HG02884 (cell line): ENCODE data around the gene CCL22.
"Not testable (repeated sequence)": the region's sequence is repeated elsewhere in the genome, so short reads cannot be mapped to it uniquely, and the experiment has no call there.

Experiments
- ATAC-seq: cut with Tn5 transposase; IDR thresholded peaks from one replicate; pipeline ENCODE4 v1.9.1; 2021; ENCODE audit warnings: mild to moderate bottlenecking, moderate library complexity; ENCODE audit not compliant: unreplicated experiment

CCL22 gene

DNA sequence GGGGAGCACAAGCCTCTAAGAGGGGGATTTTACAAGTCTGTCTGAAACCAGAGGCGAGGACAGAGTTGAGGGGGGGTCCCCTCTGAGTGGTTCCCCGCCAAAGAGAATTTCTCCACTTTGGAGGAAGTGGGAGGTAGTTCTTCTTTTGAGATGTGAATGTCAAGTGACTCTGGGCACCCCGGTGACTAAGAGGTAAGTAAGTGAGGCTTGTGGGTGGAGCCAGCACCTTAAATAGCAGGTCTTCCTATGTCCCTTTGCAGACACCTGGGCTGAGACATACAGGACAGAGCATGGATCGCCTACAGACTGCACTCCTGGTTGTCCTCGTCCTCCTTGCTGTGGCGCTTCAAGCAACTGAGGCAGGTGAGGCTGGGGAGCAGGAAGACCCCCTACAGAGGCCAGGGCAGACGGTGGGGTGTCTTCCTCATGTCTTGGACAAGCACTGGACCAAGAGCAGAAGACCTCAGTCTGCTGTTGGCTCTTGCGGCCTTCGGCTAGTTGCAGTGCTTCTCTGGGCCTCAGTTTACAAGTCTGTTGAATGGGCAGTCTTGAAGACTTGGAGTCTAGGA, at the start of gene CCL22:
Gene CCL22 (plus strand): TSS at position 257 of the 569 bp plus-strand sequence. CDS start 34 bp downstream, at position 291.
- ATAC-seq, result peak; percentile 48

GRCh38 chr16:57310801-57311200, 47.8 kb upstream of the CCL22 start:
- ATAC-seq, result no peak

- no peak for ATAC-seq
These were observed 45.1 kb upstream of the CCL22 start for GRCh38 chr16:57313509-57313908.

DNA sequence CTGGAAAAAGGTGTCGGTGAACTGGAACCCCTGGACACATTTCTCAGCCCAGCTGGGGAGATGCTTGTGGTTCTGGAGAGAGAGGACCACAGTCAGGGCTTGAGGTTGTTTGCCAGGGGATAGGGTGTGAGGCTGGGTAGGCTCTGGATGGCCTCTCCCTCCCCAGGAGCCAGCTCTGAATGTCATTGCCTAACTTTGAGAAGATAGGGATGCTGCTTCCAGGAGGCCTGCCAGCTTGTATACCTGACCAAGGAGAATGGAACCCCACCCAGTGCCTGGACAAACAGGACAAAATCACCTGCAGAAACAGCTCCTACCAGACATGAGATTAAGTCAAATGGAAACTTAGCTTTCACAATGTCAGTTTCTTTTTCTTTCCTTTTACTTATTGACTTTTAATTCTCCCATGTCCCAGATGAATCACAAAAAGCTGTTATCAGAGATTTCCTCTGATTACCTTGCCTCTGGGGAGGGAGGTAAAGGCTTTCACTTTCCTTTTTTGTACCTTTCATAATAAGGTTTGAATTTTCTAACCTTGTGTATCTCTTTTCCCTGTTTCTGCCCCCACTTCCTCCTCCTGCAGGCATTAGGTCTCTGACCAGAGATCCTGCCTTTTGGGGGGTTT, 44.3 kb upstream of the CCL22 start:
- no peak for ATAC-seq

DNA sequence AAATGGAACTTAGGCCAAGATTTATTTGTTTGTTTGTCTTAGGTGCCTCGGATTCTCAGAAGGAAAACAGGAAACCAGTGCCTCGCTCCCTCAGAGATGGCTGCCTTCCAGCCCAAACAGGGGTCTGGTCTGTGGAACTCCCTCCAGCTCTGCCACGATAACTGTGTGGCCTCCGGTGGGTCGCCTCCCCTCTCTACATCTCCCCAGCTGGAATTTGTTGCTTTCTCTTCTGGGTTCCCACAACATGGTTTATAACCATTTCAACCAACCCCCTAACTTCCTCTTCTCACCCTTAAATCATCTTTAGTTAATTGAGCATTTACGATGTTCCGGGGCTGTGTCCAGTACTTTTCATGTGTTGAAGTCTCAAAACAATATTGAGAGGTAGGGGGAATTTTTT, 43.2 kb upstream of the CCL22 start:
- no peak for ATAC-seq

DNA sequence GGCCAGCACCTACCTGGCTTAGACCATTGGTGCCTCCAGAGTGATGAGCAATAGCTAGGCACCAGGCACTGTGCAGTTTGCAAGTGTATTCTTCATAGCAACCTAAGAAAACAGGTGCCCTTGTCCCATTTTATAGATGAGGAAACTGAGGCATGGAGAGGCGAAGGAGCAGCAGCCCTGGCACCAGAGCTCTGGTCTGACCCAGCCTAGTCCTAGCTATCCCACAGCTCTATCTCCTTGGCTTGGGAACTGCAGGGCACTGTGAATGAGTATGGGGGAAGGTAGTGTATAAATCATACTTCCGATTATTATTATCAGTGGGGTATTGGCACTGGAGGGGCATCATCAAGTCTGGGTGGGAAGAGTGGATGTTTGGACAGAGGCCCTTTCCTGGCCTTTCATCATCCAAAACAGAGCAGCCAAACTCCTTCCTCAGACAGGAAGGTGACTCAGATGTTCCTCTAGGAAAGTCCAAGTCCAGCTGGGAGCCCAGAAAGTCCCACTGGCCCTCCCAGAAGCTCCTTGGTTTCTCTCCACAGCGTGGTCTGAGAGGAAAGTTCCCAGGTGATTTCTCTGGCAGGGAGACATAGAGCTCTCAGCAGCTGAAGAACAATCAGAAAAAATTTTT, 42.1 kb upstream of the CCL22 start:
- ATAC-seq, result no peak

GRCh38 chr16:57318240-57318970, 40.2 kb upstream of the CCL22 start:
- ATAC-seq, result no peak

- no peak for ATAC-seq
These were observed 38.9 kb upstream of the CCL22 start for GRCh38 chr16:57319646-57320045.

GRCh38 chr16:57324749-57325148, 33.8 kb upstream of the CCL22 start:
- no peak for ATAC-seq

- no peak for ATAC-seq
These were observed 33.1 kb upstream of the CCL22 start for GRCh38 chr16:57325458-57325857.

GRCh38 chr16:57329718-57330327, 28.8 kb upstream of the CCL22 start:
- no peak for ATAC-seq

DNA sequence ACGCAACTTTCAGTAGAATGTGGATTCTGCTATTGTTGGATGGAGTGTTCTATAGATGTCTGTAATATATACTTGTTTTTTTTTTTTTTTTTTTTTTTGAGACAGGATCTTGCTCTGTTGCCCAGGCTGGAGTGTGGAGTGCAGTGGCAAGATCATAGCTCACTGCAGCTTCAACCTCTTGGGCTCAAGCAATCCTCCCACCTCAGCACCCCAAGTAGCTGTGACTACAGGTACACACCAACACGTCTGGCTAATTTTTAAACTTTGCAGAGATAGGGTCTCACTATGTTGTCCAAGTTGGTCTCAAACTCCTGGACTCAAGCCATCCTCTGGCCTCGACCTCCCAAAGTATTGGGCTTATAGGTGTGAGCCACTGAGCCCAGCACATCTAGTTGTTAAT, 27.2 kb upstream of the CCL22 start:
- no peak for ATAC-seq

- ATAC-seq, result no peak
These were observed 25.2 kb upstream of the CCL22 start for GRCh38 chr16:57333402-57333801.

DNA sequence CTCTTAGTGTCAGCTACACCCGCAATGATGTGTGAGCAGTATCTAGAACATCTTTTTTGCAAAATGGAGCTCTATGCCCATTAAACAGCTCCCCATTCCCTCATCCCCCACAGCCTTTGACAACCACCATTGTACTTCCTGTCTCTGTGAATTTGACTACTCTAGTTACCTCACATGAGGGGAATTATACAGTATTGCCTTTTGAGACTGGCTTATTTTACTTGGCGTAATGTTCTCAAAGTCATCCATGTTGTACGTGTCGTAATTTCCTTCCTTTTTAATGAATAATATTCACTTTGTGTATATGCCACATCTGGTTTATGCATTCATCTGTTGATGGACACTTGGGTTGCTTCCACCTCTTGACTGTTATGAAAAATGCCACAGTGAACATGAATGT, 23.2 kb upstream of the CCL22 start:
- no peak for ATAC-seq

- ATAC-seq, result no peak
These were observed 17.5 kb upstream of the CCL22 start for GRCh38 chr16:57341062-57341440.

DNA sequence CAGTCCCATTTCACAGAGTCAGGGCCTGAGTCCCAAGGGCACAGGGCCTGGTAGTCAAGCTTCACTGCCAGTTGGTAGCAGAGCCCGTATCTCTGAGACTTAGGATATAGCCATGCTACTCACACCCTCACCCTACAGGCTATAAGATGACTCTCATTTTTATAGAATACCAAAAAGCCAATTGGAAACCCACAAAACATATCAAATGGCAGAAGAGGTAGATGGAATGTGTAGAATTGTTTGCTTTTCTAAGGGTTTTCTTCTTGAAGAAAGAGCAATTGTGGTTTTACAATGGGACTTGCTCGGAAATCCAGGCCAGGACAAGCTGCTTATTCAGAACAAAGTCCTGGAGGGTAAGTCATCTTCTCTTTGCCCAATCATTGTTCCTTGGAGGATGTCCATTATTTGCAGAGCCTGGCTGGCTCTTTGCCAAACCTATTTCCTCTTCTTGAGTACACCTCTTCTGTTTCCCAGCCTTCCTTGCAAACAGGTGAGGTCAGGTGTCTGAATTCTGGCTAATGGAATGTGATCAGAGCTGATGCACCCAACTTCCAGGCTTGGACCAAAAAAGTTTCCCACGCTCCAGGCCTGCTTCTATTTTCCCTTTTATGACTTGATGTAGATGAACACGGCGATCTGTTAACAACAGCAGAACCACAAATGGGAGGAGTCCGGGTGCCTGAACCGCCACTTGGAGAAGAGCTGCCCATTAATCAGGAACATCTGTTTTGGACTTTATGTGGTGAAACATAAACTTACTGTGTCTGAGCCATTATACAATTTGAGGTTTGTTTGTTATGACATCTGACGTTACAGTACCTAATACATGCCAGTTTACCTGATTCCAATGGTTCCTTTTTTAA, 16.9 kb upstream of the CCL22 start:
- no peak for ATAC-seq

- not testable (repeated sequence) for ATAC-seq
These were observed 16.0 kb upstream of the CCL22 start for GRCh38 chr16:57342606-57343005.

- ATAC-seq, result no peak
These were observed 15.4 kb upstream of the CCL22 start for GRCh38 chr16:57343221-57343620.

DNA sequence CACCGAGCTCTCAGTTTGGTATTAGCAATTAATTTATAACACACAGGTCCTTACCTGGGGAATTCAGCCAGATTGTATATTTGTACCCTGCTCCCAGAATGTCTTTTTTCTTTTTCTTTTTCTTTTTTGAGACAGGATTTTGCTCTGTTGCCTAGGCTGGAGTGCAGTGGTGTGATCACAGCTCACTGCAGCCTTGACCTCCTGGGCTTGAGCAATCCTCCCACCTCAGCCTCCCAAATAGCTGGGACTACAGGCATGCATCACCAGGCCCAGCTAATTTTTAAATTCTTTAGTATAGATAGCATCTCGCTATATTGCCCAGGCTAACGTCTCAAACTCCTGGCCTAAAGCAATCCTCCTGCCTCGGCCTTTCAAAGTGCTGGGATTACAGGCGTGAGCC, 14.5 kb upstream of the CCL22 start:
- ATAC-seq, result not testable (repeated sequence)

GRCh38 chr16:57345021-57345420, 13.6 kb upstream of the CCL22 start:
- ATAC-seq, result no peak
